BLaER1 (cell line): ENCODE results near the gene EGFLAM.

Experiments
- H3K27ac ChIP-seq: shearing (Covaris generic); formaldehyde crosslinking; 2 replicates; pipeline ENCODE4 v1.8.1; 2022
- H3K27me3 ChIP-seq: shearing (Covaris generic); formaldehyde crosslinking; 2 replicates; pipeline ENCODE4 v1.8.1; 2022
- H3K36me3 ChIP-seq: shearing (Covaris generic); formaldehyde crosslinking; 2 replicates; pipeline ENCODE4 v1.8.1; 2022
- H3K4me1 ChIP-seq: shearing (Covaris generic); formaldehyde crosslinking; 2 replicates; pipeline ENCODE4 v1.8.1; 2022
- H3K4me2 ChIP-seq: shearing (Covaris generic); formaldehyde crosslinking; 2 replicates; pipeline ENCODE4 v1.8.1; 2022
- H3K4me3 ChIP-seq: shearing (Covaris generic); formaldehyde crosslinking; 2 replicates; pipeline ENCODE4 v1.8.1; 2022
- H3K9ac ChIP-seq: shearing (Covaris generic); formaldehyde crosslinking; 2 replicates; pipeline ENCODE4 v1.8.1; 2022
- H3K9me3 ChIP-seq: shearing (Covaris generic); formaldehyde crosslinking; 2 replicates; pipeline ENCODE4 v1.8.1; 2022
- H4K20me1 ChIP-seq: shearing (Covaris generic); formaldehyde crosslinking; 2 replicates; pipeline ENCODE4 v1.8.1; 2022
- Cebpa-rat ChIP-seq: shearing (Covaris generic); IDR thresholded peaks from 2 replicates; pipeline ENCODE4 v1.8.1; 2022

Gene EGFLAM

GRCh38 chr5:38367966-38368365 lies 109.6 kb downstream of the EGFLAM start:
- no peak for TF ChIP-seq Cebpa-rat
- Histone ChIP-seq H3K27me3 (no peaks in the 10 kb centered on the region), H3K4me1 (peaks cover 12% of the 10 kb centered on the region), H3K9me3 (no peaks in the 10 kb centered on the region), H3K9ac (no peak overlapping the region), H3K36me3 (no peaks in the 10 kb centered on the region), H3K4me2 (peak overlapping the region; percentile 25), H3K27ac (no peak overlapping the region), H4K20me1 (no peaks in the 10 kb centered on the region), H3K4me3 (no peak overlapping the region)

- Histone ChIP-seq H3K9ac (no peak overlapping the region), H3K36me3 (no peaks in the 10 kb centered on the region), H3K27ac (no peak overlapping the region), H4K20me1 (no peaks in the 10 kb centered on the region), H3K4me1 (peaks cover 12% of the 10 kb centered on the region), H3K27me3 (no peaks in the 10 kb centered on the region), H3K4me3 (no peak overlapping the region), H3K4me2 (no peak overlapping the region), H3K9me3 (no peaks in the 10 kb centered on the region)
- TF ChIP-seq Cebpa-rat = no peak
Measured at GRCh38 chr5:38369692-38370091, 111.3 kb downstream of the EGFLAM start.

- no peaks in the 10 kb centered on the region for H4K20me1 ChIP-seq
- no peaks in the 10 kb centered on the region for H3K27me3 ChIP-seq
- H3K27ac ChIP-seq = no peak overlapping the region
- TF ChIP-seq Cebpa-rat = no peak
- no peaks in the 10 kb centered on the region for H3K36me3 ChIP-seq
- H3K4me3 ChIP-seq = no peak overlapping the region
- H3K4me1 ChIP-seq = peaks cover 12% of the 10 kb centered on the region
- no peak overlapping the region for H3K9ac ChIP-seq
- H3K4me2 ChIP-seq = no peak overlapping the region
- no peaks in the 10 kb centered on the region for H3K9me3 ChIP-seq
Measured at GRCh38 chr5:38370358-38371100, 112.2 kb downstream of the EGFLAM start.

GRCh38 chr5:38371596-38371995 lies 113.2 kb downstream of the EGFLAM start:
- H3K4me1 ChIP-seq = peaks cover 12% of the 10 kb centered on the region
- no peaks in the 10 kb centered on the region for H4K20me1 ChIP-seq
- no peak overlapping the region for H3K27ac ChIP-seq
- H3K9ac ChIP-seq = no peak overlapping the region
- no peaks in the 10 kb centered on the region for H3K27me3 ChIP-seq
- no peaks in the 10 kb centered on the region for H3K36me3 ChIP-seq
- no peak overlapping the region for H3K4me2 ChIP-seq
- TF ChIP-seq Cebpa-rat = no peak
- no peak overlapping the region for H3K4me3 ChIP-seq
- no peaks in the 10 kb centered on the region for H3K9me3 ChIP-seq

DNA sequence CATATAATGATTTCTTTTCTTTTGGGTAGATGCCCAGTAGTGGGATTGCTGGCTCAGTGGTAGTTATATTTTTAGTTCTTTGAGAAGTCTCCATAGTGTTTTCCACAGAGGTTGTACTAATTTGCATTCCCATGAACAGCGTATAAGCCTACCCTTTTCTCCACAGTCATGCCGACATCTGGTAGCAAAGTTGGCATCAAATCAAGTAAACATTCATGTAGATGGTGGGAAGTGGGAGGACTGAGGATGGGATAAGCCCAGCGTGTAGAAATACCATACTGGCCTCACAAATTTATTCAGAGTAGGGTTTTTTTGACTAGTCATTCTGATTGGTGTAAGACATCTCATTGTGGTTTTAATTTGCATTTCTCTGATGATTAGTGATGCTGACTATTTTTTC lies 115.4 kb downstream of the EGFLAM start:
- TF ChIP-seq Cebpa-rat = no peak
- Histone ChIP-seq H4K20me1 (no peaks in the 10 kb centered on the region), H3K4me3 (no peak overlapping the region), H3K27me3 (no peaks in the 10 kb centered on the region), H3K9ac (no peak overlapping the region), H3K9me3 (no peaks in the 10 kb centered on the region), H3K4me1 (no peaks in the 10 kb centered on the region), H3K27ac (no peak overlapping the region), H3K36me3 (no peaks in the 10 kb centered on the region), H3K4me2 (no peak overlapping the region)

DNA sequence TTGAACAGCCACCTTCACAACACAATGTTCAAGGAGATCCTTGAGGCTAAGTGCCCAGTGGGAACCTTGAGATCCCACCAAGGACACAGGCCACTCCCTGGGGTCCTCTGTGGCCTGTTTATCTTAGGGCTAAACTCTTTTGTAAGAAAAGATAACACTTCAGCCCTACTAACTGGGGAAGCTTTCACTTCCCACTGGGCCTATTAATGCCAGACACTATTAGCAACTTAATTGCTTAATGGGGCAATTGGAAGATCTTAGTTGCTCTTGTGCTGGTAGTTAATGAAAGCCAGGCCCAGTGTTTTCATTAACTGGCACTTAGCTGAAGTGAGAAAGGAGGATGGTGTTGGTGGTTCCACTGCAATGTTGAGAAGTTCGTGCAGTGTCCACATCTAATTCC lies 117.1 kb downstream of the EGFLAM start:
- H4K20me1 ChIP-seq = no peaks in the 10 kb centered on the region
- H3K4me3 ChIP-seq = no peak overlapping the region
- no peak overlapping the region for H3K9ac ChIP-seq
- no peaks in the 10 kb centered on the region for H3K9me3 ChIP-seq
- H3K4me2 ChIP-seq = no peak overlapping the region
- no peaks in the 10 kb centered on the region for H3K36me3 ChIP-seq
- TF ChIP-seq Cebpa-rat = no peak
- peaks cover 8% of the 10 kb centered on the region for H3K4me1 ChIP-seq
- no peak overlapping the region for H3K27ac ChIP-seq
- H3K27me3 ChIP-seq = no peaks in the 10 kb centered on the region

GRCh38 chr5:38376404-38376803 lies 118.0 kb downstream of the EGFLAM start:
- no peaks in the 10 kb centered on the region for H4K20me1 ChIP-seq
- H3K4me1 ChIP-seq = peaks cover 8% of the 10 kb centered on the region
- TF ChIP-seq Cebpa-rat = no peak
- no peak overlapping the region for H3K9ac ChIP-seq
- H3K9me3 ChIP-seq = no peaks in the 10 kb centered on the region
- H3K27me3 ChIP-seq = no peaks in the 10 kb centered on the region
- no peak overlapping the region for H3K27ac ChIP-seq
- no peak overlapping the region for H3K4me3 ChIP-seq
- no peak overlapping the region for H3K4me2 ChIP-seq
- no peaks in the 10 kb centered on the region for H3K36me3 ChIP-seq

DNA sequence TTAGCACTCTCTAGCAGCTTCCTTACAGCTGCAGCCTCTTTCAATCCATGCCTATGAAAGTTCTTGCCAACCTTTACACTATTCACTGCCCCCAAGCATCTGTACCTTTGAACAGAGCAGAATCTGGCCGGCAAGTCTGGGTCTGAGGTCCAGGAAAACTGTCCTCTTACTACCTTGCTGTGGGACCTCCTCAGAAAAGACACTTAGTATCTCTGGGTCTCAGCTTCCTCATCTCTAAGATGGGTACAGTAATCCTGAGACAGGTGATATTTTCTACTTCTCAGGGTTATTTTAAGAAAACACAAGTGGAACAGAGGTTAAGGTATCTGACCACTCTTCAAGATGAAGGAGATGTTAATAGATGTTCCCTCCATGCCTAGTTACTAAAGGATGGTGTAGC lies 120.2 kb downstream of the EGFLAM start:
- Histone ChIP-seq H3K9me3 (no peaks in the 10 kb centered on the region), H3K27me3 (no peaks in the 10 kb centered on the region), H3K9ac (no peak overlapping the region), H3K27ac (no peak overlapping the region), H3K4me3 (no peak overlapping the region), H3K4me2 (no peak overlapping the region), H3K36me3 (no peaks in the 10 kb centered on the region), H4K20me1 (no peaks in the 10 kb centered on the region), H3K4me1 (peaks cover 8% of the 10 kb centered on the region)
- no peak for TF ChIP-seq Cebpa-rat

GRCh38 chr5:38379350-38379937 lies 121.1 kb downstream of the EGFLAM start:
- no peak overlapping the region for H3K27ac ChIP-seq
- H3K27me3 ChIP-seq = no peaks in the 10 kb centered on the region
- no peak for TF ChIP-seq Cebpa-rat
- H4K20me1 ChIP-seq = no peaks in the 10 kb centered on the region
- H3K4me2 ChIP-seq = peak overlapping the region; percentile 8; the same call in 1 of the 2 replicates
- no peak overlapping the region for H3K4me3 ChIP-seq
- peaks cover 8% of the 10 kb centered on the region for H3K4me1 ChIP-seq
- no peaks in the 10 kb centered on the region for H3K36me3 ChIP-seq
- H3K9ac ChIP-seq = no peak overlapping the region
- H3K9me3 ChIP-seq = no peaks in the 10 kb centered on the region

DNA sequence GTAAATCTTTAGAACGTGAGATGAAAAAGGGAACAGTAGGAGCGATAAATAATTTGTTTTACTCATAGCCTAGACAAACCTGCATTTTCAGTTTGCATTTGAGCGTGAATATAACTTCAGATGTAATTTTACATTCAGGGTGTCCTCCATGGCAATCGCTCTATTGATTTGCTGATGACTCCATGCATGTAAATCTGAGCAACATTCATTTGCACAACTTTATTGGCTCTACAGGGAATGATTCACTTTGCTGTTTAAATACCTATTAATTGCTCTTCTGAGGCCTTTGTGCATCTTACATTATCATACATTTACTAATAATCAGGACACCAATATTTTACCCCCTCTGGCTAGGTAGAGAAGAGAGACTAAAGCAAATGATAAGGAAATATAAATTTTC lies 122.2 kb downstream of the EGFLAM start:
- H3K9ac ChIP-seq = no peak overlapping the region
- no peaks in the 10 kb centered on the region for H4K20me1 ChIP-seq
- H3K36me3 ChIP-seq = no peaks in the 10 kb centered on the region
- no peak overlapping the region for H3K4me2 ChIP-seq
- H3K27ac ChIP-seq = no peak overlapping the region
- no peaks in the 10 kb centered on the region for H3K9me3 ChIP-seq
- H3K27me3 ChIP-seq = no peaks in the 10 kb centered on the region
- peaks cover 8% of the 10 kb centered on the region for H3K4me1 ChIP-seq
- H3K4me3 ChIP-seq = no peak overlapping the region
- no peak for TF ChIP-seq Cebpa-rat
